Measurements from ENCODE around the gene FMN2.

GRCh38 chr1:240058049-240058448 is 33.6 kb upstream of the FMN2 start:
- TF ChIP-seq CTCF (IDR thresholded peaks at IDR 0.05) (no peak), POLR2A (IDR thresholded peaks at IDR 0.05) (no peak), EP300 (IDR thresholded peaks at IDR 0.05) (no peak)
